H1 (cell line): Measurements from ENCODE around the gene NR4A1.

Experiments
- CBX8 ChIP-seq: fragments of 300-800, 300-1000 bp; sonication (generic); IDR thresholded peaks from 2 replicates; pipeline ENCODE4 v1.7.1; 2016; ENCODE audit warnings: low read depth, low read length, borderline replicate concordance
- CEBPB ChIP-seq: IDR thresholded peaks from 2 replicates; pipeline ENCODE4 v1.6.1; 2012; ENCODE audit warnings: low read depth, low read length
- CTCF ChIP-seq, 3 experiments: IDR thresholded peaks; 1 replicate in 2 of 3; 2 replicates in 1 of 3; pipeline versions ENCODE4 v1.5.1 to v1.6.1; 2011; ENCODE audit warnings: low read length in 3 of 3, mild to moderate bottlenecking in 3 of 3, inconsistent platforms in 2 of 3, low read depth in 1 of 3, moderate library complexity in 1 of 3; ENCODE audit not compliant: insufficient read depth in 1 of 3; ENCODE audit errors: control extremely low read depth in 1 of 3
- EGR1 ChIP-seq: IDR thresholded peaks from 2 replicates; pipeline ENCODE4 v1.6.1; 2011; ENCODE audit warnings: low read depth, low read length, borderline replicate concordance
- EZH2 ChIP-seq: fragments of 200-600 bp; sonication (generic); IDR thresholded peaks from 2 replicates; pipeline ENCODE4 v1.7.1; 2012; ENCODE audit warnings: low read depth, mild to moderate bottlenecking, moderate library complexity, low read length, inconsistent platforms; ENCODE audit not compliant: severe bottlenecking
- POLR2A ChIP-seq, 2 experiments: IDR thresholded peaks; 1 replicate in 1 of 2; 2 replicates in 1 of 2; pipeline ENCODE4 v1.6.1; 2011; ENCODE audit warnings: low read depth in 2 of 2, low read length in 2 of 2, mild to moderate bottlenecking in 2 of 2; ENCODE audit errors: control extremely low read depth in 1 of 2
- POLR2AphosphoS5 ChIP-seq: IDR thresholded peaks from 2 replicates; pipeline ENCODE4 v1.6.1; 2011; ENCODE audit warnings: low read depth, low read length
- RAD21 ChIP-seq, 2 experiments: IDR thresholded peaks in 1 of 2; conservative IDR thresholded peaks in 1 of 2; 2 replicates each; pipeline ENCODE4 v1.6.1; 2011; ENCODE audit warnings: low read depth in 2 of 2, low read length in 2 of 2, improper control_type of control experiment in 1 of 2, inconsistent platforms in 1 of 2, mild to moderate bottlenecking in 1 of 2, moderate library complexity in 1 of 2
- SIN3A ChIP-seq, 2 experiments: IDR thresholded peaks in 1 of 2; conservative IDR thresholded peaks in 1 of 2; 2 replicates each; pipeline ENCODE4 v1.6.1; 2011 to 2012; ENCODE audit warnings: low read length in 2 of 2, improper control_type of control experiment in 1 of 2, low read depth in 1 of 2, mild to moderate bottlenecking in 1 of 2
- TAF1 ChIP-seq: IDR thresholded peaks from 2 replicates; pipeline ENCODE4 v1.6.1; 2011; ENCODE audit warnings: mild to moderate bottlenecking, low read depth, low read length
- TCF12 ChIP-seq: IDR thresholded peaks from 2 replicates; pipeline ENCODE4 v1.6.1; 2011; ENCODE audit warnings: low read depth, mild to moderate bottlenecking, low read length
- TEAD4 ChIP-seq: IDR thresholded peaks from 2 replicates; pipeline ENCODE4 v1.6.1; 2012; ENCODE audit warnings: low read depth, low read length, inconsistent platforms, mixed read lengths
- YY1 ChIP-seq: IDR thresholded peaks from 2 replicates; pipeline ENCODE4 v1.6.1; 2011; ENCODE audit warnings: low read depth, mild to moderate bottlenecking, low read length
- TF ChIP-seq, protein P1 (sequence below): IDR thresholded peaks from 2 replicates; pipeline ENCODE4 v1.6.1; 2012; ENCODE audit warnings: inconsistent platforms

GRCh38 chr12:52096332-52097044 is 45.2 kb downstream of the NR4A1 start:
- TF ChIP-seq TEAD4 (no peak), POLR2A (IDR thresholded peaks at IDR 0.05; ENCODE audit: control extremely low read depth in 1 of 2, low read depth in 2 of 2, low read length in 2 of 2) (no peak), CTCF (IDR thresholded peaks at IDR 0.05; ENCODE audit: control extremely low read depth in 1 of 3, insufficient read depth in 1 of 3, low read depth in 1 of 3, low read length in 3 of 3) (no peak), TAF1 (no peak), POLR2AphosphoS5 (no peak), TCF12 (no peak), SIN3A (conservative IDR thresholded peaks at IDR 0.05 in 1 of 2, IDR thresholded peaks at IDR 0.05 in 1 of 2; ENCODE audit: low read depth in 1 of 2, low read length in 2 of 2) (no peak), RAD21 (IDR thresholded peaks at IDR 0.05 in 1 of 2, conservative IDR thresholded peaks at IDR 0.05 in 1 of 2; ENCODE audit: low read depth in 2 of 2, low read length in 2 of 2) (no peak), YY1 (no peak), CBX8 (no peak), EZH2 (no peak), EGR1 (no peak), CEBPB (no peak)
- TF ChIP-seq, protein P1, sequence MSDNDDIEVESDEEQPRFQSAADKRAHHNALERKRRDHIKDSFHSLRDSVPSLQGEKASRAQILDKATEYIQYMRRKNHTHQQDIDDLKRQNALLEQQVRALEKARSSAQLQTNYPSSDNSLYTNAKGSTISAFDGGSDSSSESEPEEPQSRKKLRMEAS: no peak
